Dermis microvascular lymphatic vessel endothelial cell (primary cell): ENCODE data around the gene HEMK1. TPM values are rescaled to one million over a fixed set of nuclear protein-coding genes. Genes with fewer than 3 reads are reported as not detected.

Experiments used
- DNase-seq, 2 donors: peaks; one replicate each; pipeline versions ENCODE4 v3.0.0 to v3.0.0-alpha.2; 2010; ENCODE audit warnings: low read depth in 2 of 2
- total RNA-seq: library from RNA; depleted of rRNA; stranded (reverse); fragments of >200 nt; gene quantifications from 2 replicates; pipeline ENCODE4 v1.2.1, GENCODE V29; 2014

HEMK1 gene
- total RNA-seq, 1 donor from 2014 or later, result 4.0 TPM

GRCh38 chr3:50573566-50574443 is 4.5 kb downstream of the HEMK1 start:
- no peak for DNase-seq

- no peak for DNase-seq
These were observed 5.1 kb downstream of the HEMK1 start for GRCh38 chr3:50574444-50574831.

GRCh38 chr3:50575372-50575771 is 6.0 kb downstream of the HEMK1 start:
- no peak for DNase-seq

- DNase-seq, result no peak
These were observed 8.0 kb downstream of the HEMK1 start for GRCh38 chr3:50577348-50577747.

- no peak for DNase-seq
These were observed 11.5 kb downstream of the HEMK1 start for GRCh38 chr3:50580683-50581458.

GRCh38 chr3:50581459-50581842 is 12.1 kb downstream of the HEMK1 start:
- DNase-seq, result no peak

GRCh38 chr3:50582083-50582482 is 12.8 kb downstream of the HEMK1 start:
- DNase-seq, result no peak

GRCh38 chr3:50583897-50584296 is 14.6 kb downstream of the HEMK1 start:
- no peak for DNase-seq

GRCh38 chr3:50584391-50584790 is 15.1 kb downstream of the HEMK1 start:
- DNase-seq, result no peak

GRCh38 chr3:50585919-50586762 is 16.8 kb downstream of the HEMK1 start:
- DNase-seq, result no peak

GRCh38 chr3:50586763-50587070 is 17.4 kb downstream of the HEMK1 start:
- no peak for DNase-seq

GRCh38 chr3:50587373-50587772 is 18.1 kb downstream of the HEMK1 start:
- DNase-seq, result no peak

GRCh38 chr3:50587806-50588758 is 18.8 kb downstream of the HEMK1 start:
- no peak for DNase-seq

- no peak for DNase-seq
These were observed 19.6 kb downstream of the HEMK1 start for GRCh38 chr3:50588759-50589433.

GRCh38 chr3:50591196-50591741 is 21.9 kb downstream of the HEMK1 start:
- DNase-seq, result no peak

- DNase-seq, result no peak
These were observed 23.2 kb downstream of the HEMK1 start for GRCh38 chr3:50592568-50592967.

- DNase-seq, result no peak
These were observed 25.0 kb downstream of the HEMK1 start for GRCh38 chr3:50594253-50594785.

GRCh38 chr3:50599115-50599715 is 29.9 kb downstream of the HEMK1 start:
- DNase-seq, result no peak

GRCh38 chr3:50599716-50600118 is 30.4 kb downstream of the HEMK1 start:
- no peak for DNase-seq
